ENCODE data around the gene RMP24.

Gene RMP24

DNA sequence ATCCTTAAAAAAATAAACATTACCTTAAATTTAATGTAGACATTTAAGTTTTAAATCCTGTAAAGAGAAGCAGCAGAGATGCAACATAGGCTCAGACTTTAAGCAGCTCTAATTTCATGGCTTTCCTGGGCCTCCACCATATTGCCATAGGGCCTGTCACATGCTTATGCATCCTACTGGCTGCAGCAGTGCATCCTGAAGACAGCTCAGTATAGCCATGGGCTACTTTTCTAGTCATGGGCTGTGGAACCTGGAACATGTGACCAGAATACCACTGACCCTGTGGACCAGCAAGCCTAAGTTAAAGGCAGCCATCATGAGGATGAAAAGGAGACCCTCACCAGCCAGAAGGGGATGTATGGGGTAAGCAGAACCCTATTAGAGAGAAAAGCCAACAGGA, 10.7 kb downstream of the RMP24 start:
- H3K9me3 ChIP-seq (ENCODE audit: insufficient read depth, low read length), result no peaks in the 10 kb centered on the region
- no peaks in the 10 kb centered on the region for H3K4me1 ChIP-seq (ENCODE audit: insufficient read depth, insufficient read length)
- no peak for DNase-seq (ENCODE audit: low read depth, low spot score)
- H3K27me3 ChIP-seq (ENCODE audit: insufficient read depth, insufficient read length), result no peaks in the 10 kb centered on the region
- H3K9ac ChIP-seq (ENCODE audit: insufficient read length, low read depth), result no peak overlapping the region
- H3K4me3 ChIP-seq (ENCODE audit: insufficient read length, low read depth), result no peak overlapping the region
- TF ChIP-seq ZNF274 (IDR thresholded peaks at IDR 0.05; ENCODE audit: low read depth, low read length), result no peak
- TF ChIP-seq YY1 (IDR thresholded peaks at IDR 0.05; ENCODE audit: insufficient read depth, insufficient read length), result no peak
- H3K36me3 ChIP-seq (ENCODE audit: insufficient read depth, insufficient read length, low read length), result peaks cover 35% of the 10 kb centered on the region

DNA sequence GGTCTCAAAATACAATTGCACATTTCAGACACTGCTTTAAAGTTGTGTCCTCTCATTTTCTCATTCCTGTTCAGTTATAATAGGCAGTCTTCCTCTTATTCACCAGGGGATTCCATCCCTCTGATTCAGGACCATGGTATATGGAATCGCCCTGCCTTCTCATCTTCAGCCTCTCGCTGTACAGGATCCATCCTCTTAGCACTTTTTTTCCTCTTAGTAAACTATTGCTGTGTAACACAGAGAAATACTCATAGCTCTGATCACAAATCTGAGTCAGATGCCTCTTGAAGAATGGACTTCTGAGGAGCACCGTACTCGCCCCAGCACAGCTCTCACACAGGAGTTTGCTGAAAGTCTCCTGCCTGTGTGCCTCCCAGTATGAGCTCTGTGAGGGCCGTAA, 11.3 kb downstream of the RMP24 start:
- Histone ChIP-seq H3K36me3 (ENCODE audit: insufficient read depth, insufficient read length, low read length) (peaks cover 31% of the 10 kb centered on the region), H3K9me3 (ENCODE audit: insufficient read depth, low read length) (no peaks in the 10 kb centered on the region), H3K9ac (ENCODE audit: insufficient read length, low read depth) (no peak overlapping the region), H3K4me1 (ENCODE audit: insufficient read depth, insufficient read length) (no peaks in the 10 kb centered on the region), H3K4me3 (ENCODE audit: insufficient read length, low read depth) (no peak overlapping the region), H3K27me3 (ENCODE audit: insufficient read depth, insufficient read length) (no peaks in the 10 kb centered on the region)
- TF ChIP-seq ZNF274 (IDR thresholded peaks at IDR 0.05; ENCODE audit: low read depth, low read length), result no peak
- TF ChIP-seq YY1 (IDR thresholded peaks at IDR 0.05; ENCODE audit: insufficient read depth, insufficient read length), result no peak
- no peak for TF ChIP-seq SUZ12 (IDR thresholded peaks at IDR 0.05; ENCODE audit: extremely low read depth, insufficient read depth, insufficient read length)
- no peak for DNase-seq (ENCODE audit: low read depth, low spot score)

DNA sequence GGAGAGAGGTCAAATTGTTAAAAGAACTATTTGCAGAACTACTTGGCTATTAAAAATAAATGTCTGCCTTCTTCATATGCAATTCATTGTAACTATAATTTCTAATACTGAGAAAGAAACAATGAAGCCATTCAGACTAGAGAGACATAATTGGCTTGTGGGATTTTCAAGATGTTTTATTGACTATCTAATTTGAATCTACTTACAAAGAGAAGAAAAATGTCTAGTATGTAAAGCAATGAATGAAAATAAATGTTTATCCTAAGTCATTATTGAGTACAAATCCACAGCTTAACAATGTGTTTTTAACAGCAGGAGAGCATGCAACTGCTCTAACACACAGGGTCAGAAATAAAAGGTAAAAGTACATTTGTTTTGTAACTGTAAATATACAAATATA, 19.2 kb downstream of the RMP24 start:
- no peaks in the 10 kb centered on the region for H3K4me1 ChIP-seq (ENCODE audit: insufficient read depth, insufficient read length)

DNA sequence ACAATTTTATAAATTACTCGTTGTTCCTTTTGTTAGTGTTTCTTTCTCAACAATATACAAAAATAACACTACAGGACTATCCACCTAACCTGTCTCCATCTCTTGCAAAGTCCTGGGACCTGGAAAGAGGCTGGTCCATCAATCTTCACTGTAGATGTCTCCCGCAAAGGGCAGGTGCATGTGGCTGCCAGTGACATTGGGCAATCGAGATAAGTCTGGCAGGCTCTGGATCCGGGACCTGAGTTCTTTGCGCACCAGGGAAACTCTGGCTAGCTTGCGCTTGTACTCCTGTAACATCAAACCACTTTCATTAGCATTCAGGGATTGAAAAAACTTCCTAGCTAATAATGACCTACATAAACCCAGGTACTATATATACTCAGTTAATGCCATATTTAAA, 20.5 kb downstream of the RMP24 start:
- TF ChIP-seq SUZ12 (IDR thresholded peaks at IDR 0.05; ENCODE audit: extremely low read depth, insufficient read depth, insufficient read length) (no peak), ZNF274 (IDR thresholded peaks at IDR 0.05; ENCODE audit: low read depth, low read length) (no peak), YY1 (IDR thresholded peaks at IDR 0.05; ENCODE audit: insufficient read depth, insufficient read length) (no peak)
- H3K9ac ChIP-seq (ENCODE audit: insufficient read length, low read depth), result no peak overlapping the region
- H3K27me3 ChIP-seq (ENCODE audit: insufficient read depth, insufficient read length), result no peaks in the 10 kb centered on the region
- no peaks in the 10 kb centered on the region for H3K9me3 ChIP-seq (ENCODE audit: insufficient read depth, low read length)
- no peak for DNase-seq (ENCODE audit: low read depth, low spot score)
- H3K4me3 ChIP-seq (ENCODE audit: insufficient read length, low read depth), result no peak overlapping the region
- H3K4me1 ChIP-seq (ENCODE audit: insufficient read depth, insufficient read length), result no peaks in the 10 kb centered on the region
- peaks cover 21% of the 10 kb centered on the region for H3K36me3 ChIP-seq (ENCODE audit: insufficient read depth, insufficient read length, low read length)

More for the DNA sequence above, 19.2 kb downstream of the RMP24 start:
- H3K9me3 ChIP-seq (ENCODE audit: insufficient read depth, low read length), result no peaks in the 10 kb centered on the region
- H3K9ac ChIP-seq (ENCODE audit: insufficient read length, low read depth), result no peak overlapping the region
- H3K4me3 ChIP-seq (ENCODE audit: insufficient read length, low read depth), result no peak overlapping the region
- H3K27me3 ChIP-seq (ENCODE audit: insufficient read depth, insufficient read length), result no peaks in the 10 kb centered on the region
- peaks cover 26% of the 10 kb centered on the region for H3K36me3 ChIP-seq (ENCODE audit: insufficient read depth, insufficient read length, low read length)
- TF ChIP-seq ZNF274 (IDR thresholded peaks at IDR 0.05; ENCODE audit: low read depth, low read length) (no peak), YY1 (IDR thresholded peaks at IDR 0.05; ENCODE audit: insufficient read depth, insufficient read length) (no peak), SUZ12 (IDR thresholded peaks at IDR 0.05; ENCODE audit: extremely low read depth, insufficient read depth, insufficient read length) (no peak)
- DNase-seq (ENCODE audit: low read depth, low spot score), result no peak

DNA sequence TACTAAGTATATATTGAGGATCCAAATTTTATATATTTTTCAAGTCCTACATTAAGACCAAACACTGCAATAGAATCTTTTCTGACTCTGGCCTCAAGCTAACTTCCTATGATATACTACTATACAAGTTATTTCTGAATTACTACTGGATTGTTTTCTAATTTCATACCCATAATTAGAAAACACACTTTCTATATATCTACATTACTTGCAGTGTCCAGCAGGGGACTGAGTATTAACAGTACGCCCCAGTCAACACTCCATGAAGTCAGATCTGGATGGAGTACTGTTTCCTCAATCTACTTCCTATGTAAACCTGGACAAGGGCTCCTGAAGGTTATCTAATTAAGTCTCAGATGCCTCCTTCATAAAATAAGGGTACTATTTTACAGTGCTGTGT, 26.5 kb downstream of the RMP24 start:
- TF ChIP-seq ZNF274 (IDR thresholded peaks at IDR 0.05; ENCODE audit: low read depth, low read length) (no peak), SUZ12 (IDR thresholded peaks at IDR 0.05; ENCODE audit: extremely low read depth, insufficient read depth, insufficient read length) (no peak), YY1 (IDR thresholded peaks at IDR 0.05; ENCODE audit: insufficient read depth, insufficient read length) (no peak)
- DNase-seq (ENCODE audit: low read depth, low spot score), result no peak
- H3K27me3 ChIP-seq (ENCODE audit: insufficient read depth, insufficient read length), result no peaks in the 10 kb centered on the region
- H3K36me3 ChIP-seq (ENCODE audit: insufficient read depth, insufficient read length, low read length), result no peaks in the 10 kb centered on the region
- no peaks in the 10 kb centered on the region for H3K4me1 ChIP-seq (ENCODE audit: insufficient read depth, insufficient read length)
- H3K9me3 ChIP-seq (ENCODE audit: insufficient read depth, low read length), result no peaks in the 10 kb centered on the region
- no peak overlapping the region for H3K4me3 ChIP-seq (ENCODE audit: insufficient read length, low read depth)
- H3K9ac ChIP-seq (ENCODE audit: insufficient read length, low read depth), result no peak overlapping the region

DNA sequence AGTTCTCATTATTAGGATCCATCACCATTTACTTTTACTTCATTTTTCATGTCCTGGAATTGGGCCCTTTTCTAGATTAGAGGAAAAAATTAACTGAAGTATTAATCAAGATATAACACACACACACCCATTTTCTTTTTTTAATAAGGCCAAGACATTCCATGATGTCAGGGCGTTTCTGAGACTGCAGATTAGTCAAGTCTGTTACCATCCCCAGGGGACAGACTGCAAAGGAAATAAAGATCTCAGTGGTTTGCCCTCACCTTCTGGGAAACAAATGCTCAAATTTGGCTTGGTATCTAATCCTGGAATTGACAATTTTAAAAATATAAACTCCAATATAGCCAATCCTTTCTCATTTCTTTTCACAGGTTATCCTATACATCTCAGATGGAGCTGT, 27.4 kb downstream of the RMP24 start:
- no peak overlapping the region for H3K4me3 ChIP-seq (ENCODE audit: insufficient read length, low read depth)
- H3K9ac ChIP-seq (ENCODE audit: insufficient read length, low read depth), result no peak overlapping the region
- H3K4me1 ChIP-seq (ENCODE audit: insufficient read depth, insufficient read length), result no peaks in the 10 kb centered on the region
- H3K27me3 ChIP-seq (ENCODE audit: insufficient read depth, insufficient read length), result no peaks in the 10 kb centered on the region
- DNase-seq (ENCODE audit: low read depth, low spot score), result no peak
- no peaks in the 10 kb centered on the region for H3K36me3 ChIP-seq (ENCODE audit: insufficient read depth, insufficient read length, low read length)
- H3K9me3 ChIP-seq (ENCODE audit: insufficient read depth, low read length), result no peaks in the 10 kb centered on the region
- TF ChIP-seq SUZ12 (IDR thresholded peaks at IDR 0.05; ENCODE audit: extremely low read depth, insufficient read depth, insufficient read length) (no peak), YY1 (IDR thresholded peaks at IDR 0.05; ENCODE audit: insufficient read depth, insufficient read length) (no peak), ZNF274 (IDR thresholded peaks at IDR 0.05; ENCODE audit: low read depth, low read length) (no peak)

DNA sequence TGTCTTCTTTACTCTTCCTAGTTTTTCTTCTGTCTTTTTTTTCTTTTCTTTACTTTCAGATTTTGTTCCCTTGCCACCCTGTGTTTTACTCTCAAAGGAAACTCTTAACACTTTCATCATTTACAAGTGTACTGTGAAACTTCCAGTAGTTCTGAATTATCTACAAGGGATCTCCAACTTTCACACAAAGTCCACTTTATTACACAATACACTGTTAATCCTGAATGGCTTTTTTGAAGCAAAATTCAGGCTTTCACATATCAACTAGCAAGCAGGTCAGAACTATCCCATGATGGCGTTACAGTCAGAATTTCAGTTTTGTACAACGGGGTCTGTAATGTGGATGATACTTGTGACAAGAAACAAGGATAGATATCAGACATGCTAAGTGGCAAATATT, 34.5 kb downstream of the RMP24 start:
- no peak for DNase-seq (ENCODE audit: low read depth, low spot score)
- Histone ChIP-seq H3K27me3 (ENCODE audit: insufficient read depth, insufficient read length) (no peaks in the 10 kb centered on the region), H3K9ac (ENCODE audit: insufficient read length, low read depth) (no peak overlapping the region), H3K4me1 (ENCODE audit: insufficient read depth, insufficient read length) (no peaks in the 10 kb centered on the region), H3K4me3 (ENCODE audit: insufficient read length, low read depth) (no peak overlapping the region), H3K36me3 (ENCODE audit: insufficient read depth, insufficient read length, low read length) (no peaks in the 10 kb centered on the region), H3K9me3 (ENCODE audit: insufficient read depth, low read length) (no peaks in the 10 kb centered on the region)
- TF ChIP-seq ZNF274 (IDR thresholded peaks at IDR 0.05; ENCODE audit: low read depth, low read length) (no peak), SUZ12 (IDR thresholded peaks at IDR 0.05; ENCODE audit: extremely low read depth, insufficient read depth, insufficient read length) (no peak), YY1 (IDR thresholded peaks at IDR 0.05; ENCODE audit: insufficient read depth, insufficient read length) (no peak)

DNA sequence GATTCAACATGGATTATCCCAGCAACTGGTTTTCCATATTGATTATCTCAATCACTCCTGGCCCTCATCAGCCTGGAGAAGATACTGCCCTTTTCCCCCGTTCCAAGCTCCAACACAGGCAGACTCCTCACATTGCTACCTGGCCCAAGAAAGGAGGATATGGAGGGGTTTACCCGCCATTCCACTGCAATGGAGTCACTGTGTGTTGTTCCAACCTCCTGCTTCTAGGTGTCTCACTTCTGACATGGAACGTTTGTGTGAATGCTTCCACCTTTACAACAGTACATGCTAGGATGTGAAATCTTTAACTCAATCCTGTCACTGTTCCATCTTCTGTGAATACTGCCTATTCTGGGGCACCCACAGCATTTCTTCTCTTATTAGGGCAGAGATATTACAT, 36.7 kb downstream of the RMP24 start:
- no peak for TF ChIP-seq SUZ12 (IDR thresholded peaks at IDR 0.05; ENCODE audit: extremely low read depth, insufficient read depth, insufficient read length)
- no peaks in the 10 kb centered on the region for H3K36me3 ChIP-seq (ENCODE audit: insufficient read depth, insufficient read length, low read length)
- H3K27me3 ChIP-seq (ENCODE audit: insufficient read depth, insufficient read length), result no peaks in the 10 kb centered on the region

More for the DNA sequence above, 36.7 kb downstream of the RMP24 start:
- no peak overlapping the region for H3K9ac ChIP-seq (ENCODE audit: insufficient read length, low read depth)
- no peaks in the 10 kb centered on the region for H3K9me3 ChIP-seq (ENCODE audit: insufficient read depth, low read length)
- DNase-seq (ENCODE audit: low read depth, low spot score), result no peak
- H3K4me3 ChIP-seq (ENCODE audit: insufficient read length, low read depth), result no peak overlapping the region
- H3K4me1 ChIP-seq (ENCODE audit: insufficient read depth, insufficient read length), result no peaks in the 10 kb centered on the region

Measured in NT2/D1 (cell line).